Hepatocyte (in vitro differentiated cells): ENCODE measurements around the gene GAA. TPM values are rescaled to one million over a fixed set of nuclear protein-coding genes. Genes with fewer than 3 reads are reported as not detected.

ENCODE experiments used
- DNase-seq: peaks from one replicate; pipeline ENCODE4 v3.0.0-alpha.2; 2016; ENCODE audit warnings: low spot score
- H2AFZ ChIP-seq: fragments of 200-600 bp; sonication (generic); 2 replicates; pipeline ENCODE4 v1.6.0; 2016; ENCODE audit warnings: antibody characterized with exemption, mild to moderate bottlenecking
- H3K27ac ChIP-seq: fragments of 200-600 bp; sonication (generic); 2 replicates; pipeline ENCODE4 v1.5.1; 2016; ENCODE audit warnings: mild to moderate bottlenecking
- H3K27me3 ChIP-seq: fragments of 200-600 bp; sonication (generic); 2 replicates; pipeline ENCODE4 v1.6.1; 2016
- H3K36me3 ChIP-seq: fragments of 200-600 bp; sonication (generic); replicated peaks from 2 replicates; pipeline ENCODE4 v1.5.1; 2016; ENCODE audit warnings: low read depth; ENCODE audit not compliant: insufficient read depth
- H3K4me1 ChIP-seq: fragments of 200-600 bp; sonication (generic); 2 replicates; pipeline ENCODE4 v1.5.1; 2016; ENCODE audit warnings: mild to moderate bottlenecking, moderate library complexity; ENCODE audit not compliant: insufficient read depth
- H3K4me2 ChIP-seq: fragments of 200-600 bp; sonication (generic); 2 replicates; pipeline ENCODE4 v1.6.0; 2016
- H3K4me3 ChIP-seq: fragments of 200-600 bp; sonication (generic); 2 replicates; pipeline ENCODE4 v1.5.1; 2016; ENCODE audit warnings: mild to moderate bottlenecking
- H3K79me2 ChIP-seq: fragments of 200-600 bp; sonication (generic); 2 replicates; pipeline ENCODE4 v1.6.0; 2017; ENCODE audit warnings: mild to moderate bottlenecking
- H3K9me2 ChIP-seq: fragments of 200-600 bp; sonication (generic); replicated peaks from 2 replicates; pipeline ENCODE4 v1.6.0; 2017; ENCODE audit warnings: mild to moderate bottlenecking; ENCODE audit not compliant: insufficient read depth
- H3K9me3 ChIP-seq: fragments of 200-600 bp; sonication (generic); 2 replicates; pipeline ENCODE4 v1.5.1; 2016; ENCODE audit warnings: low read depth, mild to moderate bottlenecking
- H4K20me1 ChIP-seq: fragments of 200-600 bp; sonication (generic); 2 replicates; pipeline ENCODE4 v1.6.0; 2016; ENCODE audit warnings: mild to moderate bottlenecking; ENCODE audit not compliant: insufficient read depth, poor library complexity, severe bottlenecking
- EZH2 ChIP-seq: fragments of 200-600 bp; sonication (generic); IDR thresholded peaks from 2 replicates; pipeline ENCODE4 v1.6.1; 2016; ENCODE audit warnings: antibody characterized with exemption, mild to moderate bottlenecking, borderline replicate concordance
- EZH2phosphoT487 ChIP-seq: fragments of 200-600 bp; sonication (generic); IDR thresholded peaks from one replicate; pipeline ENCODE4 v1.6.1; 2018; ENCODE audit warnings: antibody characterized with exemption, mild to moderate bottlenecking, low read depth, moderate library complexity; ENCODE audit not compliant: unreplicated experiment, severe bottlenecking
- WGBS: methylation state at CpG from one replicate; pipeline ENCODE4 v1.1.6; 2016; ENCODE audit warnings: low lambda C conversion rate; ENCODE audit errors: missing lambda C conversion rate; 5-methylcytosine and 5-hydroxymethylcytosine counted together
- polyA plus RNA-seq: library from polyadenylated mRNA; unstranded; fragments of >200 nt; fragmentation: Nextera tagmentation; extraction: Ambion mirVana; gene quantifications from 2 replicates; pipeline ENCODE4 v1.2.1, GENCODE V29; 2016
- total RNA-seq: library from RNA; depleted of rRNA; stranded (reverse); fragments of >200 nt; gene quantifications from 2 replicates; pipeline ENCODE4 v1.2.3, GENCODE V29; 2014
- TF ChIP-seq, protein P1 (sequence below): fragments of 200-600 bp; sonication (generic); IDR thresholded peaks from 2 replicates; pipeline ENCODE4 v1.5.1; 2016; ENCODE audit warnings: antibody characterized with exemption, mild to moderate bottlenecking; ENCODE audit not compliant: poor library complexity

Gene GAA
- total and polyA plus RNA-seq, 2 experiments from 2014 or later, result 37.1 to 43.1 TPM

GRCh38 chr17:80106176-80106575 lies 4.8 kb downstream of the GAA start:
- Histone ChIP-seq H3K79me2 (no peaks in the 10 kb centered on the region), H4K20me1 (no peaks in the 10 kb centered on the region), H3K4me2 (no peak overlapping the region), H3K4me3 (no peak overlapping the region), H3K27me3 (no peaks in the 10 kb centered on the region), H3K4me1 (peaks cover 7% of the 10 kb centered on the region), H3K27ac (no peak overlapping the region), H3K9me3 (no peaks in the 10 kb centered on the region), H3K9me2 (no peaks in the 10 kb centered on the region), H3K36me3 (no peaks in the 10 kb centered on the region), H2AFZ (no peak overlapping the region)
- 68% methylated on average over 10 of the region's 10 CpGs for WGBS
- DNase-seq, result no peak
- no peak for TF ChIP-seq EZH2phosphoT487

DNA sequence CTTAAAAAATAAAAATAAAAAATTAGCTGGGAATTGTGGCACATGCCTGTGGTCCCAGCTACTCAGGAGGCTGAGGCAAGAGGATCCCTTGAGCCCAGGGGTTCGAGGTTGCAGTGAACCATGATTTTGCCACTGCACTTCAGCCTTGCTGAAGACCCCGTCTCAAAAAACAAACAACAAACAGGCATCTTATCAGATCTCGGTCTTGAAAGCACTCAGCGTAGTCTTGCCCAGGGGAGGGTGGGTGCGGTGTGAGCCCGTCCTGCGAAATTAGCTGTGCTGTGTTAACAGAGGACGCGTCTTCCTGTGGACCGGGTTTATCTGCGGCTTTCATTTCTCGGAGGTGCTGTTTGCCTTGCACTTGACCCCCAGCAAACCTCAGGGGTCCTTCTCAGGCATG lies 5.4 kb downstream of the GAA start:
- WGBS, result 73% methylated on average over 12 of the region's 12 CpGs
- H3K4me1 ChIP-seq, result peaks cover 7% of the 10 kb centered on the region
- H3K9me3 ChIP-seq, result no peaks in the 10 kb centered on the region
- H3K27me3 ChIP-seq, result no peaks in the 10 kb centered on the region
- no peak overlapping the region for H3K4me2 ChIP-seq
- H3K36me3 ChIP-seq, result no peaks in the 10 kb centered on the region
- H3K79me2 ChIP-seq, result no peaks in the 10 kb centered on the region
- no peak overlapping the region for H3K4me3 ChIP-seq
- no peaks in the 10 kb centered on the region for H4K20me1 ChIP-seq
- no peaks in the 10 kb centered on the region for H3K9me2 ChIP-seq
- H2AFZ ChIP-seq, result no peak overlapping the region
- DNase-seq, result no peak
- no peak overlapping the region for H3K27ac ChIP-seq
- TF ChIP-seq EZH2, result no peak
- no peak for TF ChIP-seq EZH2phosphoT487
- TF ChIP-seq, protein P1, sequence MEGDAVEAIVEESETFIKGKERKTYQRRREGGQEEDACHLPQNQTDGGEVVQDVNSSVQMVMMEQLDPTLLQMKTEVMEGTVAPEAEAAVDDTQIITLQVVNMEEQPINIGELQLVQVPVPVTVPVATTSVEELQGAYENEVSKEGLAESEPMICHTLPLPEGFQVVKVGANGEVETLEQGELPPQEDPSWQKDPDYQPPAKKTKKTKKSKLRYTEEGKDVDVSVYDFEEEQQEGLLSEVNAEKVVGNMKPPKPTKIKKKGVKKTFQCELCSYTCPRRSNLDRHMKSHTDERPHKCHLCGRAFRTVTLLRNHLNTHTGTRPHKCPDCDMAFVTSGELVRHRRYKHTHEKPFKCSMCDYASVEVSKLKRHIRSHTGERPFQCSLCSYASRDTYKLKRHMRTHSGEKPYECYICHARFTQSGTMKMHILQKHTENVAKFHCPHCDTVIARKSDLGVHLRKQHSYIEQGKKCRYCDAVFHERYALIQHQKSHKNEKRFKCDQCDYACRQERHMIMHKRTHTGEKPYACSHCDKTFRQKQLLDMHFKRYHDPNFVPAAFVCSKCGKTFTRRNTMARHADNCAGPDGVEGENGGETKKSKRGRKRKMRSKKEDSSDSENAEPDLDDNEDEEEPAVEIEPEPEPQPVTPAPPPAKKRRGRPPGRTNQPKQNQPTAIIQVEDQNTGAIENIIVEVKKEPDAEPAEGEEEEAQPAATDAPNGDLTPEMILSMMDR, result no peak

DNA sequence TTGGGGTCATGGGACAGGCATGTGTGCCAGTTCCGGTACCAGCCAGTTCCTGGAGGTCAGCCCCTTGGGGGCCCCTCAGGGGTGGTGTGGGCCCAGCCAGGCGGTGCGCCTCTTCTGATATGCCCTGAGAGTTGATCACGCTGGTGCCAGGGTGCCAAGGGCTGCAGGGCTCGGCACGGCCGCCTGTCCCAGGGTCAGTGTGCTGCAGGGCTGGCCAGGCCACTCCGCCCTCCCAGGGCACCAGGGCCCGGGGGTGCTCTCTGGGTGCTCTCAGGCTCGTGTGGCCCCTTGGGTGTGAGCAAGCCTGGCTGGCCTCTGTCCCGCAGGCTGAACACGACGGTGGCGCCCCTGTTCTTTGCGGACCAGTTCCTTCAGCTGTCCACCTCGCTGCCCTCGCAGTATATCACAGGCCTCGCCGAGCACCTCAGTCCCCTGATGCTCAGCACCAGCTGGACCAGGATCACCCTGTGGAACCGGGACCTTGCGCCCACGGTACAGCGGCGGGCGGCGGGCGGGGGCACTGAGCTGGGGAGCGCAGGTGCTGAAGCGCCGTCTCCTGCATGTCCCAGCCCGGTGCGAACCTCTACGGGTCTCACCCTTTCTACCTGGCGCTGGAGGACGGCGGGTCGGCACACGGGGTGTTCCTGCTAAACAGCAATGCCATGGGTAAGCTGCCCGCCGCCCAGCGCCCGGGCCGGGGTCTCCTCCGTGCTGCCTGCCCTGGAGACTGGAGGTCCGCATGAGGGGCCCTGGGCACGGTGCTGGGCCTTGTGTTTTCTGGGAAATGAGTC lies 6.0 kb downstream of the GAA start:
- Histone ChIP-seq H3K27me3 (no peaks in the 10 kb centered on the region), H3K36me3 (no peaks in the 10 kb centered on the region), H4K20me1 (no peaks in the 10 kb centered on the region), H3K9me3 (no peaks in the 10 kb centered on the region), H3K4me3 (no peak overlapping the region), H2AFZ (no peak overlapping the region), H3K4me1 (peaks cover 2% of the 10 kb centered on the region), H3K4me2 (no peak overlapping the region), H3K79me2 (no peaks in the 10 kb centered on the region), H3K27ac (no peak overlapping the region), H3K9me2 (no peaks in the 10 kb centered on the region)
- WGBS, result 94% methylated on average over 40 of the region's 46 CpGs
- TF ChIP-seq EZH2phosphoT487, result no peak
- TF ChIP-seq, protein P1, result no peak
- no peak for TF ChIP-seq EZH2
- peak; percentile 3 for DNase-seq

GRCh38 chr17:80108036-80108971 lies 6.9 kb downstream of the GAA start:
- Histone ChIP-seq H3K4me3 (no peak overlapping the region), H3K27ac (no peak overlapping the region), H3K9me2 (no peaks in the 10 kb centered on the region), H3K27me3 (no peaks in the 10 kb centered on the region), H3K4me1 (no peaks in the 10 kb centered on the region), H2AFZ (no peak overlapping the region), H4K20me1 (no peaks in the 10 kb centered on the region), H3K36me3 (no peaks in the 10 kb centered on the region), H3K9me3 (no peaks in the 10 kb centered on the region), H3K4me2 (no peak overlapping the region), H3K79me2 (no peaks in the 10 kb centered on the region)
- DNase-seq, result peak; percentile 3
- WGBS, result 91% methylated on average over 29 of the region's 40 CpGs
- TF ChIP-seq EZH2 (no peak), EZH2phosphoT487 (no peak)
- TF ChIP-seq, protein P1, result no peak
